Loucy (cell line): ENCODE results near the gene IFT122.

Source experiments
- H2AFZ ChIP-seq: fragments of 200-600 bp; sonication (generic); 2 replicates; pipeline ENCODE4 v1.6.0; 2016; ENCODE audit warnings: antibody characterized with exemption, mild to moderate bottlenecking, low read length, moderate library complexity
- H3F3A ChIP-seq: fragments of 200-600 bp; 2 replicates; pipeline ENCODE4 v1.6.0; 2016; ENCODE audit warnings: antibody characterized with exemption, low read depth, mild to moderate bottlenecking
- H3K27me3 ChIP-seq: fragments of 200-600 bp; sonication (generic); 2 replicates; pipeline ENCODE4 v1.6.1; 2014; ENCODE audit warnings: low read length, mild to moderate bottlenecking; ENCODE audit not compliant: insufficient read depth, poor library complexity, severe bottlenecking
- H3K36me3 ChIP-seq: fragments of 200-600 bp; sonication (generic); 2 replicates; pipeline ENCODE4 v1.6.1; 2016; ENCODE audit warnings: low read length; ENCODE audit not compliant: insufficient read depth
- H3K4me1 ChIP-seq: fragments of 200-600 bp; sonication (generic); 2 replicates; pipeline ENCODE4 v1.5.1; 2014; ENCODE audit warnings: low read length, mild to moderate bottlenecking; ENCODE audit not compliant: insufficient read depth, poor library complexity, severe bottlenecking
- H3K4me2 ChIP-seq: fragments of 200-600 bp; sonication (generic); 2 replicates; pipeline ENCODE4 v1.6.0; 2014; ENCODE audit warnings: antibody characterized with exemption, low read length, low read depth, mild to moderate bottlenecking; ENCODE audit not compliant: poor library complexity, severe bottlenecking
- H3K4me3 ChIP-seq: fragments of 200-600 bp; sonication (generic); 2 replicates; pipeline ENCODE4 v1.5.1; 2014; ENCODE audit warnings: low read length, mild to moderate bottlenecking, mixed read lengths; ENCODE audit not compliant: poor library complexity, severe bottlenecking
- H3K79me2 ChIP-seq: fragments of 200-600 bp; sonication (generic); 2 replicates; pipeline ENCODE4 v1.6.1; 2014; ENCODE audit warnings: low read length; ENCODE audit not compliant: insufficient read depth
- H3K9ac ChIP-seq: fragments of 200-600 bp; sonication (generic); 2 replicates; pipeline ENCODE4 v1.6.0; 2014; ENCODE audit warnings: mild to moderate bottlenecking, low read depth, low read length, moderate library complexity; ENCODE audit not compliant: poor library complexity, severe bottlenecking
- H3K9me2 ChIP-seq: fragments of 200-600 bp; sonication (generic); replicated peaks from 2 replicates; pipeline ENCODE4 v1.6.1; 2016; ENCODE audit warnings: low read depth, low read length, mixed read lengths
- H3K9me3 ChIP-seq: fragments of 200-600 bp; sonication (generic); 2 replicates; pipeline ENCODE4 v1.6.1; 2014; ENCODE audit warnings: mild to moderate bottlenecking, antibody characterized with exemption, low read length, low read depth; ENCODE audit not compliant: insufficient read depth
- H4K20me1 ChIP-seq: fragments of 200-600 bp; sonication (generic); 2 replicates; pipeline ENCODE4 v1.6.0; 2014; ENCODE audit warnings: antibody characterized with exemption, low read length, mild to moderate bottlenecking; ENCODE audit not compliant: insufficient read depth, poor library complexity, severe bottlenecking
- EZH2phosphoT487 ChIP-seq: fragments of 200-600 bp; IDR thresholded peaks from 2 replicates; pipeline ENCODE4 v1.6.1; 2018; ENCODE audit warnings: antibody characterized with exemption, mild to moderate bottlenecking, moderate library complexity, borderline replicate concordance
- TF ChIP-seq, protein P1 (sequence below): fragments of 200-600 bp; sonication (generic); conservative IDR thresholded peaks from 2 replicates; pipeline ENCODE4 v1.5.1; 2014; ENCODE audit warnings: mild to moderate bottlenecking, antibody characterized with exemption, low read length

IFT122 gene

GRCh38 chr3:129569856-129570255 is 129.8 kb downstream of the IFT122 start:
- Histone ChIP-seq H3K36me3 (peaks cover 48% of the 10 kb centered on the region; the same call in 1 of the 2 replicates), H3K9me2 (no peaks in the 10 kb centered on the region), H4K20me1 (no peaks in the 10 kb centered on the region), H3K9ac (no peak overlapping the region), H3K79me2 (no peaks in the 10 kb centered on the region), H3K4me1 (no peaks in the 10 kb centered on the region), H3K4me3 (no peak overlapping the region), H3K4me2 (no peak overlapping the region), H3K27me3 (no peaks in the 10 kb centered on the region), H3F3A (no peaks in the 10 kb centered on the region), H3K9me3 (no peaks in the 10 kb centered on the region), H2AFZ (no peak overlapping the region)
- TF ChIP-seq EZH2phosphoT487, result no peak
- TF ChIP-seq, protein P1, sequence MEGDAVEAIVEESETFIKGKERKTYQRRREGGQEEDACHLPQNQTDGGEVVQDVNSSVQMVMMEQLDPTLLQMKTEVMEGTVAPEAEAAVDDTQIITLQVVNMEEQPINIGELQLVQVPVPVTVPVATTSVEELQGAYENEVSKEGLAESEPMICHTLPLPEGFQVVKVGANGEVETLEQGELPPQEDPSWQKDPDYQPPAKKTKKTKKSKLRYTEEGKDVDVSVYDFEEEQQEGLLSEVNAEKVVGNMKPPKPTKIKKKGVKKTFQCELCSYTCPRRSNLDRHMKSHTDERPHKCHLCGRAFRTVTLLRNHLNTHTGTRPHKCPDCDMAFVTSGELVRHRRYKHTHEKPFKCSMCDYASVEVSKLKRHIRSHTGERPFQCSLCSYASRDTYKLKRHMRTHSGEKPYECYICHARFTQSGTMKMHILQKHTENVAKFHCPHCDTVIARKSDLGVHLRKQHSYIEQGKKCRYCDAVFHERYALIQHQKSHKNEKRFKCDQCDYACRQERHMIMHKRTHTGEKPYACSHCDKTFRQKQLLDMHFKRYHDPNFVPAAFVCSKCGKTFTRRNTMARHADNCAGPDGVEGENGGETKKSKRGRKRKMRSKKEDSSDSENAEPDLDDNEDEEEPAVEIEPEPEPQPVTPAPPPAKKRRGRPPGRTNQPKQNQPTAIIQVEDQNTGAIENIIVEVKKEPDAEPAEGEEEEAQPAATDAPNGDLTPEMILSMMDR, result no peak
